ENCODE data around the gene GAL.

The GAL gene

GRCh38 chr11:68687311-68687710 is 3.0 kb downstream of the GAL start:
- H3K18ac ChIP-seq (ENCODE audit: low read length), result no peak overlapping the region
- no CpG with 5 or more reads among the region's 9 CpGs for WGBS, 2 donors (ENCODE audit: extremely low coverage in 2 of 2, insufficient read length in 2 of 2, insufficient replicate concordance in 1 of 2)
- H3K4ac ChIP-seq (ENCODE audit: low read length), result no peak overlapping the region
- H3K4me3 ChIP-seq (ENCODE audit: low read length in 2 of 2), result no peak overlapping the region
- DNase-seq (ENCODE audit: low spot score), result no peak
- H2BK12ac ChIP-seq (ENCODE audit: low read length), result no peak overlapping the region
- no peaks in the 10 kb centered on the region for H3K36me3 ChIP-seq (replicated peaks in 1 of 2; ENCODE audit: control insufficient read depth in 2 of 2, insufficient read depth in 2 of 2, low read length in 2 of 2)
- peaks cover 23 to 91% (median 52%) of the 10 kb centered on the region in 3 experiments for H3K27me3 ChIP-seq (ENCODE audit: control insufficient read depth in 3 of 3, insufficient read depth in 3 of 3, low read depth in 1 of 3, low read length in 3 of 3)
- no peak overlapping the region for H2AFZ ChIP-seq (ENCODE audit: low read length)
- no peak overlapping the region for H3K9ac ChIP-seq (ENCODE audit: low read depth, low read length, poor library complexity)
- H2BK120ac ChIP-seq (ENCODE audit: low read depth, low read length), result no peak overlapping the region
- no peak overlapping the region for H4K91ac ChIP-seq (ENCODE audit: low read depth, low read length, poor library complexity)
- no peak overlapping the region for H2BK15ac ChIP-seq (ENCODE audit: low read length)
- H4K8ac ChIP-seq (ENCODE audit: low read depth, low read length), result no peak overlapping the region
- H3K4me2 ChIP-seq (ENCODE audit: insufficient read depth, low read length, poor library complexity, severe bottlenecking), result no peak overlapping the region
- H3K79me1 ChIP-seq (ENCODE audit: low read depth, low read length), result no peaks in the 10 kb centered on the region
- no peak overlapping the region for H3K27ac ChIP-seq (replicated peaks; ENCODE audit: low read length)
- H2BK5ac ChIP-seq (ENCODE audit: low read length), result peak overlapping the region; percentile 32
- H2AK5ac ChIP-seq (ENCODE audit: low read depth, low read length), result no peak overlapping the region
- no peak overlapping the region for H3K14ac ChIP-seq (ENCODE audit: low read length)
- peak overlapping the region; percentile 10 for H3K23ac ChIP-seq (ENCODE audit: low read depth, low read length, poor library complexity)
- no peaks in the 10 kb centered on the region for H3K9me3 ChIP-seq (replicated peaks in 1 of 2; ENCODE audit: control insufficient read depth in 2 of 2, insufficient read depth in 1 of 2, low read depth in 1 of 2, low read length in 2 of 2)
- peaks cover 0 to 2% of the 10 kb centered on the region in 2 donors for H3K4me1 ChIP-seq (ENCODE audit: control insufficient read depth in 2 of 2, insufficient read depth in 1 of 2, low read depth in 1 of 2, low read length in 2 of 2)

GRCh38 chr11:68687986-68688385 is 3.6 kb downstream of the GAL start:
- no peak overlapping the region for H3K9ac ChIP-seq (ENCODE audit: low read depth, low read length, poor library complexity)
- H3K4me3 ChIP-seq (ENCODE audit: low read length in 2 of 2), result no peak overlapping the region
- peak overlapping the region; percentile 13 for H2BK5ac ChIP-seq (ENCODE audit: low read length)
- H3K4ac ChIP-seq (ENCODE audit: low read length), result no peak overlapping the region
- no peak overlapping the region for H2BK12ac ChIP-seq (ENCODE audit: low read length)
- no peaks in the 10 kb centered on the region for H3K79me1 ChIP-seq (ENCODE audit: low read depth, low read length)
- no peak overlapping the region for H4K91ac ChIP-seq (ENCODE audit: low read depth, low read length, poor library complexity)
- no peak overlapping the region for H2BK15ac ChIP-seq (ENCODE audit: low read length)
- H2BK120ac ChIP-seq (ENCODE audit: low read depth, low read length), result no peak overlapping the region
- no peak overlapping the region for H4K8ac ChIP-seq (ENCODE audit: low read depth, low read length)
- H3K18ac ChIP-seq (ENCODE audit: low read length), result peak overlapping the region; percentile 21
- H3K4me2 ChIP-seq (ENCODE audit: insufficient read depth, low read length, poor library complexity, severe bottlenecking), result no peak overlapping the region
- DNase-seq (ENCODE audit: low spot score), result no peak
- no peaks in the 10 kb centered on the region for H3K36me3 ChIP-seq (replicated peaks in 1 of 2; ENCODE audit: control insufficient read depth in 2 of 2, insufficient read depth in 2 of 2, low read length in 2 of 2)
- H2AFZ ChIP-seq (ENCODE audit: low read length), result no peak overlapping the region
- no peaks in the 10 kb centered on the region for H3K9me3 ChIP-seq (replicated peaks in 1 of 2; ENCODE audit: control insufficient read depth in 2 of 2, insufficient read depth in 1 of 2, low read depth in 1 of 2, low read length in 2 of 2)
- peaks cover 0 to 2% of the 10 kb centered on the region in 2 donors for H3K4me1 ChIP-seq (ENCODE audit: control insufficient read depth in 2 of 2, insufficient read depth in 1 of 2, low read depth in 1 of 2, low read length in 2 of 2)
- peak overlapping the region; percentile 39 for H3K14ac ChIP-seq (ENCODE audit: low read length)
- WGBS, 2 donors (ENCODE audit: extremely low coverage in 2 of 2, insufficient read length in 2 of 2, insufficient replicate concordance in 1 of 2), result no CpG with 5 or more reads among the region's 14 CpGs
- peaks cover 23 to 84% (median 45%) of the 10 kb centered on the region in 3 experiments for H3K27me3 ChIP-seq (ENCODE audit: control insufficient read depth in 3 of 3, insufficient read depth in 3 of 3, low read depth in 1 of 3, low read length in 3 of 3)
- no peak overlapping the region for H3K23ac ChIP-seq (ENCODE audit: low read depth, low read length, poor library complexity)
- H2AK5ac ChIP-seq (ENCODE audit: low read depth, low read length), result no peak overlapping the region
- no peak overlapping the region for H3K27ac ChIP-seq (replicated peaks; ENCODE audit: low read length)

GRCh38 chr11:68688881-68689280 is 4.5 kb downstream of the GAL start:
- no peak for DNase-seq (ENCODE audit: low spot score)
- no peak overlapping the region for H3K9ac ChIP-seq (ENCODE audit: low read depth, low read length, poor library complexity)
- H3K27me3 ChIP-seq (ENCODE audit: control insufficient read depth in 3 of 3, insufficient read depth in 3 of 3, low read depth in 1 of 3, low read length in 3 of 3), result peaks cover 17 to 80% (median 36%) of the 10 kb centered on the region in 3 experiments

GRCh38 chr11:68689737-68690625 is 5.6 kb downstream of the GAL start:
- Histone ChIP-seq H2AK5ac (ENCODE audit: low read depth, low read length) (no peak overlapping the region), H3K23ac (ENCODE audit: low read depth, low read length, poor library complexity) (no peak overlapping the region), H2AFZ (ENCODE audit: low read length) (no peak overlapping the region), H3K4ac (ENCODE audit: low read length) (no peak overlapping the region), H3K36me3 (replicated peaks in 1 of 2; ENCODE audit: control insufficient read depth in 2 of 2, insufficient read depth in 2 of 2, low read length in 2 of 2) (no peaks in the 10 kb centered on the region), H2BK5ac (ENCODE audit: low read length) (no peak overlapping the region), H2BK12ac (ENCODE audit: low read length) (no peak overlapping the region), H3K27me3 (ENCODE audit: control insufficient read depth in 3 of 3, insufficient read depth in 3 of 3, low read depth in 1 of 3, low read length in 3 of 3) (peaks cover 6 to 70% (median 25%) of the 10 kb centered on the region in 3 experiments), H3K4me2 (ENCODE audit: insufficient read depth, low read length, poor library complexity, severe bottlenecking) (no peak overlapping the region), H3K4me3 (ENCODE audit: low read length in 2 of 2) (no peak overlapping the region), H2BK120ac (ENCODE audit: low read depth, low read length) (no peak overlapping the region), H3K14ac (ENCODE audit: low read length) (no peak overlapping the region), H4K8ac (ENCODE audit: low read depth, low read length) (no peak overlapping the region), H2BK15ac (ENCODE audit: low read length) (no peak overlapping the region), H3K4me1 (ENCODE audit: control insufficient read depth in 2 of 2, insufficient read depth in 1 of 2, low read depth in 1 of 2, low read length in 2 of 2) (peaks cover 0 to 2% of the 10 kb centered on the region in 2 donors), H3K9ac (ENCODE audit: low read depth, low read length, poor library complexity) (no peak overlapping the region), H4K91ac (ENCODE audit: low read depth, low read length, poor library complexity) (no peak overlapping the region), H3K9me3 (replicated peaks in 1 of 2; ENCODE audit: control insufficient read depth in 2 of 2, insufficient read depth in 1 of 2, low read depth in 1 of 2, low read length in 2 of 2) (no peaks in the 10 kb centered on the region), H3K79me1 (ENCODE audit: low read depth, low read length) (no peaks in the 10 kb centered on the region), H3K27ac (replicated peaks; ENCODE audit: low read length) (no peak overlapping the region), H3K18ac (ENCODE audit: low read length) (no peak overlapping the region)
- no peak for DNase-seq (ENCODE audit: low spot score)
- no CpG with 5 or more reads among the region's 14 CpGs for whole genome bisulfite sequencing, 2 donors (ENCODE audit: extremely low coverage in 2 of 2, insufficient read length in 2 of 2, insufficient replicate concordance in 1 of 2)

More at GRCh38 chr11:68688881-68689280, 4.5 kb downstream of the GAL start:
- Histone ChIP-seq H3K79me1 (ENCODE audit: low read depth, low read length) (no peaks in the 10 kb centered on the region), H2AFZ (ENCODE audit: low read length) (no peak overlapping the region), H3K23ac (ENCODE audit: low read depth, low read length, poor library complexity) (no peak overlapping the region), H3K4me3 (ENCODE audit: low read length in 2 of 2) (no peak overlapping the region), H3K14ac (ENCODE audit: low read length) (no peak overlapping the region), H2BK12ac (ENCODE audit: low read length) (no peak overlapping the region), H2AK5ac (ENCODE audit: low read depth, low read length) (no peak overlapping the region), H4K91ac (ENCODE audit: low read depth, low read length, poor library complexity) (no peak overlapping the region), H2BK120ac (ENCODE audit: low read depth, low read length) (no peak overlapping the region), H3K18ac (ENCODE audit: low read length) (no peak overlapping the region), H2BK5ac (ENCODE audit: low read length) (no peak overlapping the region), H3K27ac (replicated peaks; ENCODE audit: low read length) (no peak overlapping the region), H4K8ac (ENCODE audit: low read depth, low read length) (no peak overlapping the region), H3K4me2 (ENCODE audit: insufficient read depth, low read length, poor library complexity, severe bottlenecking) (no peak overlapping the region), H3K9me3 (replicated peaks in 1 of 2; ENCODE audit: control insufficient read depth in 2 of 2, insufficient read depth in 1 of 2, low read depth in 1 of 2, low read length in 2 of 2) (no peaks in the 10 kb centered on the region), H2BK15ac (ENCODE audit: low read length) (no peak overlapping the region), H3K36me3 (replicated peaks in 1 of 2; ENCODE audit: control insufficient read depth in 2 of 2, insufficient read depth in 2 of 2, low read length in 2 of 2) (no peaks in the 10 kb centered on the region), H3K4me1 (ENCODE audit: control insufficient read depth in 2 of 2, insufficient read depth in 1 of 2, low read depth in 1 of 2, low read length in 2 of 2) (peaks cover 0 to 2% of the 10 kb centered on the region in 2 donors), H3K4ac (ENCODE audit: low read length) (no peak overlapping the region)
- WGBS, 2 donors (ENCODE audit: extremely low coverage in 2 of 2, insufficient read length in 2 of 2, insufficient replicate concordance in 1 of 2), result no CpG with 5 or more reads among the region's 12 CpGs
